Putamen (tissue), 1 donor: Measurements from ENCODE around the gene ACTG1.
"Not testable (repeated sequence)": the region's sequence is repeated elsewhere in the genome, so short reads cannot be mapped to it uniquely, and the experiment has no call there.

Experiments used
- DNase-seq: peaks from one replicate; pipeline ENCODE4 v3.0.0-alpha.2; 2016; ENCODE audit warnings: low spot score

The ACTG1 gene

DNA sequence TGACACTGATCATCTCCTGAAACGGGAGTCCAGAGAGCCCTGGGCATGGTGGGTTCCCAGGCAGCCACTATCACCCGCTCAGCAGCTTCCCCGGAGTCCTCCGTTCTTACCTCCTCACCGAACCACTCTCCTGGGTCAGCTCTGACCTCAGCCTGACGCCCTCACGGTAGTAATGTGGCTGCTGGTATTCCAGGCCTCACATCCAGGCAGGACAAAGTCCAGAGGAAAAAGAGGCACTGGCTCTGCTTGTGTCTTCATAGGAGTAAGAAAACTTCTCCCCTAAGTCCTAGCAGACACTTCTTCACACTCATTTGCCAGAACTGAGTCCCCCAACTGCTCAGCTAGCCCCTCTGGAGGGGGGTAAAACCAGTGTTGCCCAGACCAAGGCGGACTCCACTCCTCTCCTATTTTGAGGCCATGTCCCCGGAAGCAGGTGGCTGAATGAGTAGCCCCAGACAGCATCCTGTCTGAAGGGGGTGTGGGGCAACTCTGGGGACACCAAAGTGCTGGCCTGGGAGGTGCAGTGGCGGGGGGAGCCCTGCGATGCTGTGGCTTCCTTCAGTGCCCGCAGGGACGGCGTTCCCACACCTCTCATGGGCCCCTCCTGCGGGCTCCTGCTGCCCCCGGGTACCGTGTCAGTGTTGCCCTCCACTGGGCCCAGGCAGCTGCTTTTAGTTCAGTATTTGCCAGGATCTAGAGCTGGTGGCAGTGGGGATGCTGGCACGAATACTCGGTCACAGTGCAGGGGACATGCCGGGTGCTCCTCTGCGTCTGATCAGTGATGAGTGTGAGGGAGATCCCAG is 20.9 kb upstream of the ACTG1 start:
- DNase-seq: no peak

GRCh38 chr17:81532490-81533287 is 20.1 kb upstream of the ACTG1 start:
- DNase-seq: no peak

DNA sequence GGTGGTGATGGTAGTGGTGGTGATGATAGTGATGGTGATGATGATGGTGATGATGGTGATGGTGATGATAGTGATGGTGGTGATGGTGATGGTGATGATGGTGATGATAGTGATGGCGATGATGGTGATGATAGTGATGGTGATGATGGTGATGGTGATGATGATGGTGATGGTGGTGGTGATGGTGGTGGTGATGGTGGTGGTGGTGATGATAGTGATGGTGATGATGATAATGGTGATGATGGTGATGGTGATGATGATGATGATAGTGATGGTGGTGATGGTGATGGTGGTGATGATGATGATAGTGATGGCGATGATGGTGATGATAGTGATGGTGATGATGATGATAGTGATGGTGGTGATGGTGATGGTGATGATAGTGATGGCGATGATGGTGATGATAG is 19.4 kb upstream of the ACTG1 start:
- not testable (repeated sequence) for DNase-seq

DNA sequence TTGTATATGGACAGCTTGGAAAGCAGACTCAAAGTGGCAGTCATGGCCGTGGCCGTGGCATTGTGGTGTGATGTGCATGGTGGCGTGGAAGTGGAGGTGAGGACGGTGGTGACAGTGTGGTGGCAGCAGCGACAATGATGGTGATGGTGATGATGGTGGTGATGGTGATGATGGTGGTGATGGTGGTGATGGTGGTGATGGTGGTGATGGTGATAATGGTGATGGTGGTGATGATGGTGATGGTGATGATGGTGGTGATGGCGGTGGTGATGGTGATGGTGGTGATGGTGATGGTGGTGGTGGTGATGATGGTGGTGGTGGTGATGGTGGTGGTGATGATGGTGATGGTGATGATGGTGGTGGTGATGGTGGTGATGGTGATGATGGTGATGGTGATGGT is 18.4 kb upstream of the ACTG1 start:
- not testable (repeated sequence) for DNase-seq

DNA sequence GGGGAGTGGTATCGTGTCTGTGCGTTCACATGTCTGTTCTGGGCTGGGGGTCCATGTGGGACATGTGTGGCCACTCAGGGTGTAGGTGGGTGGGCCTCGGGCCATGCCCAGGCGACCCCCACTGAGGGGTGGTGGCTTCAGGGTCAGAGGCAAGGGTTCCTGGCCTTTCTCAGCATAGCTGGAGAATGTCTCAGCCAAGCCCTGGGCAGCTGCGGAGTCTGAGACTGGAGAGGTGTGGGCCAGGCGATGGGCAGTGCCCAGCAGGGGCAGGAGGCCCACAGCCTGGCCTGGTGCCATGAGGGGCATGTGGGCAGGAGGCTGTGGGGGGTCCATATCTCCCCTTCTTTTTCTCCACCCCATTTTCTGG is 16.8 kb upstream of the ACTG1 start:
- DNase-seq: no peak

- DNase-seq: no peak
Measured at GRCh38 chr17:81528651-81529436, 16.2 kb upstream of the ACTG1 start.

- DNase-seq: no peak
Measured at GRCh38 chr17:81528384-81528650, 15.7 kb upstream of the ACTG1 start.

- DNase-seq: no peak
Measured at GRCh38 chr17:81527591-81528383, 15.2 kb upstream of the ACTG1 start, which contains the start of gene FSCN2. TSS of gene FSCN2 (plus strand) at chr17:81528377. CDS start at chr17:81528532, 155 bp downstream.

GRCh38 chr17:81526662-81527571 is 14.3 kb upstream of the ACTG1 start:
- DNase-seq: no peak

DNA sequence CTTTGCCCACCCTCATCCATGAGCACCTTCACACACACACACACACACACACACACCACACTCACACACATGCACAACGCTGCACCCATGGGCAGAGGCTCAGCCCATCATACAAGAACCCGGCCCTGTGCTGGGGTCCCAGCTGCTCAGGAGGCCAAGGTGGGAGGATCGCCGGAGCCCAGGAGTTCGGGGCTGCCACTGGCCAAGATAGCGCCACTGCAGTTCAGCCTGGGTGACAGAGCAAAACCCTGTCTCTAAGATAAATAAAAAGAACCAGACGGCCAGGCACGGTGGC is 12.2 kb upstream of the ACTG1 start:
- DNase-seq: no peak

- no peak for DNase-seq
Measured at GRCh38 chr17:81524039-81524864, 11.7 kb upstream of the ACTG1 start.

- DNase-seq: no peak
Measured at GRCh38 chr17:81523402-81524038, 10.9 kb upstream of the ACTG1 start.

DNA sequence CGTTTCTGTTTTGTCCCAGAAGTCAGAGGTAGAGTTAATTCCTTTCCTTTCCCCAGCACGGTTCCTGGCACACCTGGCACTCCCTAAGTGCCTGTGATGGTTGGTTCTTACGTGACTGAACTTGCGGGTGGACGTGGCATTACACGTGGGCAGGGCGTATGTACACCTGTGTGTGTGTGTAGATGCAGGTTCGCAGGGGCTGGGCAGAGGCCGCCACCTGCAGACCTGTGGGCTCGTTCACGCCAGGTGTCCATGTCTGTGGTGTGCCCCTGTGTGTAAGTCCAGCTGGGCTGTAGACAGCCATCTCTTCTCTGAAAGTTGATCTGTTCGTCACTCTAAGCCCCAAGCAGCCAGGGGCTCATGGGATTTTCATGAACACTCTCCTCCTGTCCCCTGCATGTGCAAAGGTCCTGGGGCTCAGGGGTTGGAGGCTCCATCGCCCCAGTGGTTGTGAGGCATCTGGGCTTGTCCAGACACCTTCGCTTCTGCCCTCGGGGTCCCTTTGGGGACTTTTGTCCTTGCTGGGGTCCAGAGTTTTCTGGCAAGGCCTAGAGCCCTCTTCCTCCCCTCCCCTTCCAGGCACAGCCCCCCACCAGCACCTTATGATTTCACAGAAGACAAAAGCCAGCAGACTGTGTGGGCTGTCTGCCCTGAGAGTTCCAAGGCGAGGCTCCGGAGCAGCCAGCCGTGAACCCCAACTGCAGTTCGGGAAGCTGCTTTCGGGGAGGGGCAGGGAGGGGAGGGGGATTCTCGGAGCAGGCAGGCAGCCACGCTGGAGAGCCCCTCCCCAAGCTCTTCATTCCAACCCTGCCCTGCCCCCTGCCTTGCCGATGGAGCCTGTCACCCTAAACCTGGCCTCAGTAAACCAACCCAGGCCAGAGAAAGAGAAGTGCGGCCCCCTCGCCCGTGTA is 10.1 kb upstream of the ACTG1 start:
- DNase-seq: no peak

GRCh38 chr17:81520021-81520901 is 7.7 kb upstream of the ACTG1 start:
- DNase-seq: no peak

DNA sequence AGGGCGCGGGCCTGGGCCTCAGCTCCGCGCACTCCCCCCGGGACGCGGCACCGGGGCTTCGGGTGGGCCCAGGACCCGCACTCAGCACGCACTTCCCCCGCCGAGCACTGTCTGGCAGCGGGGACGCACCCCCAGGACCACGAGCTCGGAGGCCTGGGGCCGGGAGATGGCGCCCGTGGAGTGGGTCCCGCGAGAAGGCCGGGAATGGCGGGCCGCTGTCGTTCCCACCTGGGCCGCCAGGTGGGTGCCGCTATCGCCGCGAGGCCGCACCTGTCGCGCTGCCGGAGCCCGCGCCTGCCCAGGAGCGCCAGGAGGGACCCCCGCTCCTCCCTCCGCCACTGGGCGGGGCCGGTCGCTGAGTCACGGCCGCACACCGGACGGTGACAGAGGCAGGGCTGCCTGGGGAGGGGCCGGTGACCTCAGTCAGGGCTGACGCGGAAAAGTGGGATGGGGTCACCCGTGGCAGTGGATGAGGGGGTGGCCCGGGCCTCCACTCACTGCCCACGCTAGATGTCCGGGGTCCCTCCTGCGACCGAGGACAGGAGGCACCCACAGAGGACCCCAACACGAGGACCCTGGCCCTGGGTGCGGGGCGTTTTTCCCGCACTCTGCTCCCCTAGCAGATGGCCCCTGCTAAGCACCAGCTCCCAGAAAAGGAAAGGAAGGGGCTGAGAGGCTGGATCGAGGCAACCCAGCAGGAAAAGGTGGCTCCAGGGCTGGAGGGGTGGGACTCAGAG is 6.9 kb upstream of the ACTG1 start:
- no peak for DNase-seq

- DNase-seq: no peak
Measured at GRCh38 chr17:81518785-81519283, 6.2 kb upstream of the ACTG1 start.
